Mesendoderm (in vitro differentiated cells): ENCODE measurements around the gene SLC27A4.

Source experiments
- DNase-seq: peaks from one replicate; pipeline ENCODE4 v3.0.0; 2013
- H2AK5ac ChIP-seq: 2 replicates; pipeline ENCODE4 v1.6.1; 2013; ENCODE audit warnings: low read length, inconsistent platforms
- H2BK120ac ChIP-seq: 2 replicates; pipeline ENCODE4 v1.6.1; 2013; ENCODE audit warnings: low read depth, mild to moderate bottlenecking, low read length, moderate library complexity, mixed read lengths
- H2BK15ac ChIP-seq: replicated peaks from 2 replicates; pipeline ENCODE4 v1.6.1; 2013; ENCODE audit warnings: low read depth, mild to moderate bottlenecking, moderate library complexity
- H2BK5ac ChIP-seq: 2 replicates; pipeline ENCODE4 v1.6.1; 2013; ENCODE audit warnings: low read length, inconsistent platforms
- H3K18ac ChIP-seq: 2 replicates; pipeline ENCODE4 v1.6.1; 2013; ENCODE audit warnings: mild to moderate bottlenecking, low read length, mixed read lengths
- H3K23ac ChIP-seq: one replicate; pipeline ENCODE4 v1.6.1; 2013; ENCODE audit warnings: low read length
- H3K27ac ChIP-seq: 2 replicates; pipeline ENCODE4 v1.5.1; 2013; ENCODE audit warnings: low read depth, mild to moderate bottlenecking, inconsistent platforms, low read length, moderate library complexity
- H3K27me3 ChIP-seq: 2 replicates; pipeline ENCODE4 v1.6.1; 2013; ENCODE audit warnings: low read length, control low read depth, mild to moderate bottlenecking, inconsistent platforms; ENCODE audit not compliant: insufficient read depth, poor library complexity
- H3K36me3 ChIP-seq: 2 replicates; pipeline ENCODE4 v1.6.1; 2013; ENCODE audit warnings: low read length, inconsistent platforms; ENCODE audit not compliant: control insufficient read depth, insufficient read depth
- H3K4ac ChIP-seq: one replicate; pipeline ENCODE4 v1.6.1; 2013; ENCODE audit warnings: low read depth, mild to moderate bottlenecking, low read length, moderate library complexity
- H3K4me1 ChIP-seq: 2 replicates; pipeline ENCODE4 v1.6.1; 2013; ENCODE audit warnings: low read depth, low read length, inconsistent platforms; ENCODE audit not compliant: control insufficient read depth
- H3K4me2 ChIP-seq: 2 replicates; pipeline ENCODE4 v1.6.1; 2013; ENCODE audit warnings: low read length
- H3K4me3 ChIP-seq: 2 replicates; pipeline ENCODE4 v1.5.1; 2013; ENCODE audit warnings: mild to moderate bottlenecking, low read length
- H3K56ac ChIP-seq: one replicate; pipeline ENCODE4 v1.6.1; 2013; ENCODE audit warnings: low read length
- H3K79me1 ChIP-seq: 2 replicates; pipeline ENCODE4 v1.6.1; 2013; ENCODE audit warnings: low read length, inconsistent platforms
- H3K79me2 ChIP-seq: 2 replicates; pipeline ENCODE4 v1.6.1; 2013; ENCODE audit warnings: mild to moderate bottlenecking, low read length; ENCODE audit not compliant: control insufficient read depth, insufficient read depth
- H3K9ac ChIP-seq: 2 replicates; pipeline ENCODE4 v1.6.1; 2013; ENCODE audit warnings: low read length, inconsistent platforms
- H4K5ac ChIP-seq: one replicate; pipeline ENCODE4 v1.6.1; 2013; ENCODE audit warnings: low read length
- H4K8ac ChIP-seq: one replicate; pipeline ENCODE4 v1.6.1; 2013; ENCODE audit warnings: low read depth, mild to moderate bottlenecking, control low read depth, low read length, moderate library complexity
- WGBS: extraction: QIAGEN DNeasy Blood & Tissue Kit; methylation state at CpG from one replicate; pipeline ENCODE4 v1.1.7; 2013; ENCODE audit warnings: low lambda C conversion rate, missing lambda C conversion rate; ENCODE audit not compliant: insufficient coverage; ENCODE audit errors: extremely low coverage; 5-methylcytosine and 5-hydroxymethylcytosine counted together

The SLC27A4 gene

GRCh38 chr9:128322404-128323211, 17.7 kb upstream of the SLC27A4 start, which contains the start of the genes COQ4 and TRUB2:
Gene COQ4 (plus strand): TSS chr9:128322839. CDS start chr9:128322859, 20 bp downstream.
Gene TRUB2 (minus strand): TSS chr9:128322447. CDS start chr9:128322408, 39 bp downstream.
- Histone ChIP-seq H3K79me2 (peaks cover 15% of the 10 kb centered on the region), H3K4ac (peak within 1 kb of the TSS; percentile 19), H3K4me2 (peak within 1 kb of the TSS; percentile 99), H3K36me3 (peaks cover 8% of the 10 kb centered on the region), H2BK5ac (peak within 1 kb of the TSS; percentile 98), H3K4me1 (peaks cover 3% of the 10 kb centered on the region), H3K23ac (peak within 1 kb of the TSS; percentile 92), H3K56ac (peak within 1 kb of the TSS; percentile 99), H3K27ac (peak within 1 kb of the TSS; percentile 70), H3K4me3 (peak within 1 kb of the TSS; percentile 94), H2BK120ac (no peak within 1 kb of the TSS), H4K8ac (no peak within 1 kb of the TSS), H2BK15ac (no peak within 1 kb of the TSS), H3K79me1 (peaks cover 10% of the 10 kb centered on the region), H3K9ac (peak within 1 kb of the TSS; percentile 99), H3K18ac (peak within 1 kb of the TSS; percentile 15), H4K5ac (peak within 1 kb of the TSS; percentile 26), H2AK5ac (peak within 1 kb of the TSS; percentile 55), H3K27me3 (no peaks in the 10 kb centered on the region)
- WGBS, result no CpG with 5 or more reads among the region's 83 CpGs
- DNase-seq, result peak; percentile 96

GRCh38 chr9:128323212-128323730, 17.1 kb upstream of the SLC27A4 start:
- H3K4me2 ChIP-seq, result peak overlapping the region; percentile 85
- no peak overlapping the region for H4K8ac ChIP-seq
- no peak overlapping the region for H2BK15ac ChIP-seq
- no peak overlapping the region for H4K5ac ChIP-seq
- no CpG with 5 or more reads among the region's 16 CpGs for WGBS
- H3K23ac ChIP-seq, result no peak overlapping the region
- H3K56ac ChIP-seq, result peak overlapping the region; percentile 99
- H3K18ac ChIP-seq, result no peak overlapping the region
- H3K27ac ChIP-seq, result no peak overlapping the region
- H3K79me1 ChIP-seq, result peaks cover 10% of the 10 kb centered on the region
- H3K36me3 ChIP-seq, result peaks cover 9% of the 10 kb centered on the region
- H3K4ac ChIP-seq, result peak overlapping the region; percentile 19
- H3K79me2 ChIP-seq, result peaks cover 15% of the 10 kb centered on the region
- H2BK120ac ChIP-seq, result no peak overlapping the region
- H3K9ac ChIP-seq, result peak overlapping the region; percentile 99
- peaks cover 3% of the 10 kb centered on the region for H3K4me1 ChIP-seq
- no peak overlapping the region for H2AK5ac ChIP-seq
- no peak overlapping the region for H2BK5ac ChIP-seq
- DNase-seq, result no peak
- H3K4me3 ChIP-seq, result peak overlapping the region; percentile 94
- H3K27me3 ChIP-seq, result no peaks in the 10 kb centered on the region

- H3K4me1 ChIP-seq, result peaks cover 3% of the 10 kb centered on the region
- no peak overlapping the region for H3K4ac ChIP-seq
- peaks cover 15% of the 10 kb centered on the region for H3K79me2 ChIP-seq
- no peak overlapping the region for H2BK15ac ChIP-seq
- no peak overlapping the region for H4K5ac ChIP-seq
- H2BK120ac ChIP-seq, result no peak overlapping the region
- H3K18ac ChIP-seq, result no peak overlapping the region
- H3K9ac ChIP-seq, result peak overlapping the region; percentile 99
- peaks cover 10% of the 10 kb centered on the region for H3K79me1 ChIP-seq
- no peak for DNase-seq
- H2AK5ac ChIP-seq, result no peak overlapping the region
- H3K4me2 ChIP-seq, result peak overlapping the region; percentile 85
- peaks cover 10% of the 10 kb centered on the region for H3K36me3 ChIP-seq
- H3K23ac ChIP-seq, result no peak overlapping the region
- no peaks in the 10 kb centered on the region for H3K27me3 ChIP-seq
- H3K56ac ChIP-seq, result peak overlapping the region; percentile 27
- H3K4me3 ChIP-seq, result no peak overlapping the region
- no CpG with 5 or more reads among the region's 12 CpGs for WGBS
- H2BK5ac ChIP-seq, result no peak overlapping the region
- no peak overlapping the region for H3K27ac ChIP-seq
- H4K8ac ChIP-seq, result no peak overlapping the region
Measured at GRCh38 chr9:128323791-128324190, 16.5 kb upstream of the SLC27A4 start.

- Histone ChIP-seq H3K56ac (no peak overlapping the region), H3K79me2 (peaks cover 15% of the 10 kb centered on the region), H3K18ac (no peak overlapping the region), H2BK5ac (no peak overlapping the region), H3K4ac (no peak overlapping the region), H3K79me1 (peaks cover 10% of the 10 kb centered on the region), H3K9ac (no peak overlapping the region), H4K5ac (no peak overlapping the region), H3K36me3 (peaks cover 10% of the 10 kb centered on the region), H3K4me2 (no peak overlapping the region), H3K4me1 (peaks cover 3% of the 10 kb centered on the region), H3K27me3 (no peaks in the 10 kb centered on the region), H3K27ac (no peak overlapping the region), H2BK120ac (no peak overlapping the region), H2BK15ac (no peak overlapping the region), H4K8ac (no peak overlapping the region), H2AK5ac (no peak overlapping the region), H3K4me3 (no peak overlapping the region), H3K23ac (no peak overlapping the region)
- no peak for DNase-seq
- WGBS, result no CpG with 5 or more reads among the region's 1 CpG
Measured at GRCh38 chr9:128324401-128324800, 15.9 kb upstream of the SLC27A4 start.

- Histone ChIP-seq H3K4me2 (no peak overlapping the region), H4K8ac (no peak overlapping the region), H3K27me3 (no peaks in the 10 kb centered on the region), H2AK5ac (no peak overlapping the region), H2BK15ac (no peak overlapping the region), H3K27ac (no peak overlapping the region), H3K56ac (no peak overlapping the region), H3K79me1 (peaks cover 10% of the 10 kb centered on the region), H2BK5ac (no peak overlapping the region), H3K36me3 (peaks cover 10% of the 10 kb centered on the region), H3K4me1 (peaks cover 3% of the 10 kb centered on the region), H3K79me2 (peaks cover 15% of the 10 kb centered on the region), H4K5ac (no peak overlapping the region), H3K23ac (no peak overlapping the region), H3K9ac (no peak overlapping the region), H3K4ac (no peak overlapping the region), H3K18ac (no peak overlapping the region), H3K4me3 (no peak overlapping the region), H2BK120ac (no peak overlapping the region)
- no CpG with 5 or more reads among the region's 13 CpGs for WGBS
- DNase-seq, result no peak
Measured at GRCh38 chr9:128325629-128326028, 14.7 kb upstream of the SLC27A4 start.
